ENCODE data around the gene HIVEP3. TPM values are rescaled to one million over a fixed set of nuclear protein-coding genes. Genes with fewer than 3 reads are reported as not detected.
A peak's percentile ranks its signal among the peaks of the same experiment; 100 is the strongest.

HIVEP3 gene
- total RNA-seq, 3 donors from 2014 or later = 107 to 117 (median 114) TPM

DNA sequence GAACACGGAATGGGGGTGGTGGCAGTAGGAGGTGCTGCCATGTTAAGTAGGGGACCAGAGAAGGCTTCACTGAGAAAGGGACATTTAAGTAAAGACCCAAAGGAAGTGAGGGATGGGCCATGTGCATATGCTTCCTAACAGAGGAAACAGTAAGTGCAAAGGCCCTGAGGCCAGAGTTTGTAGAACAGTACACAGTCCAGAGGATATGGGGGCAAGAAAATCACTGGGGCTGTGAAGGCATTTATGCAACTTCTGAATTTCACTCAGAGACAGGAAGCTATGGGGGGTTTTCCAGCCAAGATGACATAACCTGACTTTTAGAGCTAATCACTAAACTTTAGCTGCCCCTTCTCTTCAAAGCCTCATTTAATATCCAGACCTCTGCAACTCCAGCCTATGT, 231.7 kb downstream of the HIVEP3 start:
- Mint-ChIP-seq H3K9me3 (no peaks in the 10 kb centered on the region), H3K4me3 (no peak overlapping the region), H3K36me3 (ENCODE audit: insufficient read depth) (no peaks in the 10 kb centered on the region), H3K4me1 (ENCODE audit: low read depth) (peaks cover 53% of the 10 kb centered on the region), H3K27me3 (ENCODE audit: low read depth) (no peaks in the 10 kb centered on the region)
- no peak for DNase-seq
- no peak for ATAC-seq

GRCh38 chr1:41683681-41684500, 234.8 kb downstream of the HIVEP3 start:
- no peaks in the 10 kb centered on the region for H3K36me3 Mint-ChIP-seq (ENCODE audit: insufficient read depth)
- H3K27me3 Mint-ChIP-seq (ENCODE audit: low read depth) = no peaks in the 10 kb centered on the region
- H3K9me3 Mint-ChIP-seq = no peaks in the 10 kb centered on the region
- H3K4me3 Mint-ChIP-seq = no peak overlapping the region
- ATAC-seq (peak; percentile 58 to 62), DNase-seq (no peak)
- H3K4me1 Mint-ChIP-seq (ENCODE audit: low read depth) = peaks cover 65% of the 10 kb centered on the region

GRCh38 chr1:41682845-41683625, 235.7 kb downstream of the HIVEP3 start:
- peak in 1 of 2 donors; percentile 45 for ATAC-seq
- no peaks in the 10 kb centered on the region for H3K9me3 Mint-ChIP-seq

GRCh38 chr1:41682149-41682548, 236.6 kb downstream of the HIVEP3 start:
- Mint-ChIP-seq H3K9me3 (no peaks in the 10 kb centered on the region), H3K27me3 (ENCODE audit: low read depth) (no peaks in the 10 kb centered on the region), H3K4me1 (ENCODE audit: low read depth) (peaks cover 71% of the 10 kb centered on the region), H3K4me3 (no peak overlapping the region), H3K36me3 (ENCODE audit: insufficient read depth) (no peaks in the 10 kb centered on the region)
- no peak for DNase-seq
- no peak for ATAC-seq

More at GRCh38 chr1:41682845-41683625, 235.7 kb downstream of the HIVEP3 start:
- DNase-seq = no peak
- H3K4me3 Mint-ChIP-seq = no peak overlapping the region
- H3K27me3 Mint-ChIP-seq (ENCODE audit: low read depth) = no peaks in the 10 kb centered on the region
- no peaks in the 10 kb centered on the region for H3K36me3 Mint-ChIP-seq (ENCODE audit: insufficient read depth)
- peaks cover 73% of the 10 kb centered on the region for H3K4me1 Mint-ChIP-seq (ENCODE audit: low read depth)

GRCh38 chr1:41681331-41682098, 237.2 kb downstream of the HIVEP3 start:
- DNase-seq = no peak

DNA sequence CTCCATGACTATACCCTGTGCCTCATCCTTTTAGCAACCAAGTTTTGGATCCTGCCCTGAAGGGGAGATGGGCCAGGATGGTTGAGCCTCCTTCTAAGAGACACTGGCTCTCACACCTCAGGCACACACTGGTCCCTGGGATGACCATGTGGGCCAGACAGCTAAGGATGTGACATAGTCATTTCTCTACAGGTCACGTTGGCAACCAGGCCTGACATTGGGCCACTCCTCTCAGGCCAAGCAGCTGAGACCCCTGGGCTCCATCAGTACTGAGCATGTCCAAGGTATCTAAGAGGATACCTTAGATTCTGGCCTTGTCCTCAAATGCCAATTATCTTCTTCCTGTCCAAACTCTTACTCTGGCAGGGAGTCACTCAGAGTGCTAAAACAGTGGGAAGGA, 238.7 kb downstream of the HIVEP3 start:
- ATAC-seq (no peak), DNase-seq (no peak)
- H3K9me3 Mint-ChIP-seq = no peaks in the 10 kb centered on the region
- no peaks in the 10 kb centered on the region for H3K27me3 Mint-ChIP-seq (ENCODE audit: low read depth)
- H3K4me3 Mint-ChIP-seq = no peak overlapping the region
- no peaks in the 10 kb centered on the region for H3K36me3 Mint-ChIP-seq (ENCODE audit: insufficient read depth)
- H3K4me1 Mint-ChIP-seq (ENCODE audit: low read depth) = peaks cover 66% of the 10 kb centered on the region

More at GRCh38 chr1:41681331-41682098, 237.2 kb downstream of the HIVEP3 start:
- no peaks in the 10 kb centered on the region for H3K36me3 Mint-ChIP-seq (ENCODE audit: insufficient read depth)
- ATAC-seq = no peak
- H3K27me3 Mint-ChIP-seq (ENCODE audit: low read depth) = no peaks in the 10 kb centered on the region
- H3K4me3 Mint-ChIP-seq = no peak overlapping the region
- H3K9me3 Mint-ChIP-seq = no peaks in the 10 kb centered on the region
- peaks cover 66% of the 10 kb centered on the region for H3K4me1 Mint-ChIP-seq (ENCODE audit: low read depth)

DNA sequence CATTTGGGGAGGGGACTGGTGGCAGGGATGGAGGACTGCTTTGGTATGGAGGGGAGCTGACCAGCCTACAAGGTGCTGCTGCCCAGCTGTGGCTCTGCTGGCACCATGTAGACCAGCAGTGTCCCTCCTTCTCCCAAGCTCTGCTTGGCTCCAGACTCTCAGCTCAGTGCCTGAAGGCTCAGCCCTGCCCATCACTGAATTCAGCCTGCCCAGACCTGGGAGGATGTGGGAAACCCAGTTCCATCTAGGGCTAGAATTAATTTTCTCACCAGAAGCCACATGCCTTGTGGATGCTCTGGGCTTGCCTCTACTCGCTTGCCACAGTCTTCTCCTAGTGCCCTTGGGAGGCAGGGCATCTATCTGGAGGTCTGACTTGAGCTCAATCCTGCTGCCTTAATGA, 239.2 kb downstream of the HIVEP3 start:
- no peak for DNase-seq
- Mint-ChIP-seq H3K4me1 (ENCODE audit: low read depth) (peaks cover 66% of the 10 kb centered on the region), H3K4me3 (no peak overlapping the region), H3K27me3 (ENCODE audit: low read depth) (no peaks in the 10 kb centered on the region), H3K36me3 (ENCODE audit: insufficient read depth) (no peaks in the 10 kb centered on the region), H3K9me3 (no peaks in the 10 kb centered on the region)
- ATAC-seq = no peak

DNA sequence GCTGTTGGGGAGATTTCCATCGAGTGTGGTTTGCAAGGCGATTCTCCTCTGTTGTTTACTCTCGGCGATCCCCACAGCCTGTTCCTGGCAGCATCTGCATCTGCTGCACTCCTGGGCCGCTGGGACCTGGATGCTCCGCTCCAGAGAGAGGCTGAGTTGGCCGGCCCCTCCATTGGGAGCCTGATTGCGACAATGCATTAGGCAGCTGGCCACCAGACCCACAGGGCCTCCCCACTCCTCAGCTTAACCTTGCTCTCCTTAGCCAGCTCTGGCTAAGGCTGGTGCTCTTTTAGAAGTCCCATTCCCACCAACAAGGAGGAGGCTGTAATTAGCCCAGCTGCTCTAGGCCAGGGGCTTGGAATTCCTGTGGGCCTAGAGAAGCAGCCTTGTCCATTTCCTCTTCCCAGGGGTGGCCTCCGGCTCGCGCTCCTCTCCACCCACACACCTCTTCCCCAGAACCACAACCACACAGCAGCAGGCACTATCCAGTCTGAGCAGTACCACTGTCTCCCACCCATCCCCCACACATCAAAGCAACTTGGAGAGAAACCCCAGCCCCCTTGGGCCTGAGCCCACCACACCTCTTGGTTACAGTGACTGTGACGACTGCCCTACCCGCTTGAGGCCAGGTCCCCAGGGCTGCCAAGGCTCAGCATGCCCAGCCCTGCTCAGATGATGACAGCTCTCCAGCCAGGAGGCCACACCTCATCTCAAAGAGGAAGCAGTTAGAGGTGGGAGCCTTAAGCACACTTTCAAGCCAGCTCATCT, 240.4 kb downstream of the HIVEP3 start:
- Mint-ChIP-seq H3K36me3 (ENCODE audit: insufficient read depth) (no peaks in the 10 kb centered on the region), H3K4me1 (ENCODE audit: low read depth) (peaks cover 66% of the 10 kb centered on the region), H3K27me3 (ENCODE audit: low read depth) (no peaks in the 10 kb centered on the region), H3K9me3 (no peaks in the 10 kb centered on the region), H3K4me3 (no peak overlapping the region)
- peak in 1 of 2 donors; percentile 4 for ATAC-seq
- no peak for DNase-seq

DNA sequence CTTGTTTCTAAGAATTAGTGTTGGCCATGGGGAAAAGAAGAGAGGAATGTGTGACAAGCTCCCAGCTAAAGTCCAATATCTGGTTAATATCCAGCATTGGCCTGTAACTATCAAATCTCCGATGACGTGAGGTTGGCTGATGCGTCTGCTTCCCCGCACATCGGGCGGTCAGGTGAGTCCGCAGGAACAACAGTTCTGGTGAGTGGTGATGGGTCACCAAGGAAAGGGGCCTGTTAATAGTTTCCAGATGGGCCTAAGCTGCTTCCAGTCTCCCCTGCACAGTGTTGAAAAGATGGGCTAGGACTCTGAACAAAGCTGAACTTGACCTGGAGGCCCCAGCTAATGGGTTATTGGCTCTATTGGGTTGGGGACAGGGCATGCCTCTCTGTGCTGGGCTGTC, 241.1 kb downstream of the HIVEP3 start:
- peaks cover 66% of the 10 kb centered on the region for H3K4me1 Mint-ChIP-seq (ENCODE audit: low read depth)
- H3K36me3 Mint-ChIP-seq (ENCODE audit: insufficient read depth) = no peaks in the 10 kb centered on the region
- H3K9me3 Mint-ChIP-seq = no peaks in the 10 kb centered on the region
- H3K4me3 Mint-ChIP-seq = no peak overlapping the region
- H3K27me3 Mint-ChIP-seq (ENCODE audit: low read depth) = no peaks in the 10 kb centered on the region
- no peak for DNase-seq
- no peak for ATAC-seq

DNA sequence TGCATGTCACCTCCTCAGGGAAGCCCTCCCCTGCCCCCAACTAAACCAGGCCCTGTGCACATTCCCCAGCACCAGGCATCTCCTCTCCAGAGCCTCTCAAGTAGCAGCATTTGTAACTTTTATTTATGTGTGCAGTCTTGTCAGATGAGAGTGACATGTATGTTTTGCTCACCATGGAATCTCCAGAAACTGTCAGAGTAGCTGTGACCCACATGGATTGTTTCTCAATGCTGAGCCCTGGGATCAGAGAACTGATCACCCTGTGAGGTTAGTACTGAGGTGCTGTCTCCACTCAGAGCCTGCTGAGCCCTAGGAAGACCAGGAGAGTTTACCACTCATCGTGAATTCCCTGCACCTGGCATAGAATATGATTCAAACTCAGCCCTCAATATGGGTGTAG, 243.3 kb downstream of the HIVEP3 start:
- H3K4me1 Mint-ChIP-seq (ENCODE audit: low read depth) = peaks cover 77% of the 10 kb centered on the region
- H3K27me3 Mint-ChIP-seq (ENCODE audit: low read depth) = no peaks in the 10 kb centered on the region
- DNase-seq (no peak), ATAC-seq (no peak)
- no peaks in the 10 kb centered on the region for H3K9me3 Mint-ChIP-seq
- H3K36me3 Mint-ChIP-seq (ENCODE audit: insufficient read depth) = no peaks in the 10 kb centered on the region
- H3K4me3 Mint-ChIP-seq = no peak overlapping the region

DNA sequence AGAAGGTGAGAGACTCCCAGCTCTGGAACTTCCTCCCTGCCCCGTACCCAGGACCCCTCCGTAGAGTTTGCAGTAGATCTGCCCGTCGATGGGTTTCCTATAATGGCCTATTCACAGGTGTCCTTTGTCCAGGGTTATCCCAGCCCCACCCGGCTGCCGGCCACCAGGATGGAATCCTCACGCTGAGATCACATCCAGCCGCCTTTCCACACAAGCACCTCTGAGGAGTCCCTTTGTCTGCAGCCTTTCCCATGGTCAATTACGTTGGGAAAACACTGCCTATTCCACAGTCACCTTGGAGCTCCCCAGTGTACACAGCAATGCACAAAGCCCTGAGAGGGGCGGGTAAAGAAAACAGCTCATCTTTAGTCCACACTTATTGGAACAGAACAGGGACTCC, 244.2 kb downstream of the HIVEP3 start:
- no peak for DNase-seq
- Mint-ChIP-seq H3K4me1 (ENCODE audit: low read depth) (peaks cover 77% of the 10 kb centered on the region), H3K27me3 (ENCODE audit: low read depth) (no peaks in the 10 kb centered on the region), H3K36me3 (ENCODE audit: insufficient read depth) (no peaks in the 10 kb centered on the region), H3K9me3 (no peaks in the 10 kb centered on the region), H3K4me3 (no peak overlapping the region)
- no peak for ATAC-seq

- no peaks in the 10 kb centered on the region for H3K27me3 Mint-ChIP-seq (ENCODE audit: low read depth)
- peak; percentile 47 for DNase-seq
- peaks cover 78% of the 10 kb centered on the region for H3K4me1 Mint-ChIP-seq (ENCODE audit: low read depth)
- ATAC-seq = peak; percentile 53 to 74
- peak overlapping the region; percentile 47 for H3K4me3 Mint-ChIP-seq
- H3K36me3 Mint-ChIP-seq (ENCODE audit: insufficient read depth) = no peaks in the 10 kb centered on the region
- no peaks in the 10 kb centered on the region for H3K9me3 Mint-ChIP-seq
These were observed 244.9 kb downstream of the HIVEP3 start for GRCh38 chr1:41673806-41674205.

- H3K9me3 Mint-ChIP-seq = no peaks in the 10 kb centered on the region
- no peaks in the 10 kb centered on the region for H3K36me3 Mint-ChIP-seq (ENCODE audit: insufficient read depth)
- peak; percentile 61 to 68 for ATAC-seq
- peak overlapping the region; percentile 47 for H3K4me3 Mint-ChIP-seq
- peak; percentile 21 for DNase-seq
- H3K27me3 Mint-ChIP-seq (ENCODE audit: low read depth) = no peaks in the 10 kb centered on the region
- peaks cover 76% of the 10 kb centered on the region for H3K4me1 Mint-ChIP-seq (ENCODE audit: low read depth)
These were observed 245.3 kb downstream of the HIVEP3 start for GRCh38 chr1:41673378-41673777.

All from activated T-cell treated with anti-CD3 and anti-CD28 coated beads, Interleukin-2, amount 50 U/mL, for 4 hours (primary cell).